PC-3 (cell line): ENCODE data around the gene LOXL4. TPM values are rescaled to one million over a fixed set of nuclear protein-coding genes. Genes with fewer than 3 reads are reported as not detected.

Experiments
- ATAC-seq: fragments of 200-7000 bp; cut with Tn5 transposase; 2 replicates; pipeline ENCODE4 v1.9.1; 2020; ENCODE audit warnings: mild to moderate bottlenecking, moderate library complexity
- BruUV-seq: library from RNA; stranded (reverse); fragments of 400-500 nt; replicated peaks from 2 replicates; lab custom pipeline; 2021; lab: Mats Ljungman, UMichigan
- CTCF ChIA-PET: fragments of 300-600 bp; sonication (Branson Sonifier 250); formaldehyde crosslinking; loops from one replicate; lab custom pipeline; 2022; ENCODE audit warnings: antibody characterized with exemption; lab: Charles Lee
- POLR2A ChIA-PET: fragments of 300-600 bp; sonication (Branson Sonifier 250); formaldehyde crosslinking; loops from one replicate; lab custom pipeline; 2022; ENCODE audit warnings: antibody characterized with exemption; ENCODE audit not compliant: unreplicated experiment; lab: Charles Lee
- DNase-seq: peaks from one replicate; pipeline ENCODE4 v3.0.0-alpha.2; 2015
- H2AFZ ChIP-seq: fragments of 300-600 bp; sonication (generic); 2 replicates; pipeline ENCODE4 v1.6.0; 2016; ENCODE audit warnings: antibody characterized with exemption, low read length
- H3F3A ChIP-seq: fragments of 300-600 bp; sonication (generic); one replicate; pipeline ENCODE4 v1.6.0; 2017; ENCODE audit warnings: antibody characterized with exemption, low read length, control low read depth, mild to moderate bottlenecking; ENCODE audit not compliant: unreplicated experiment
- H3K27ac ChIP-seq: fragments of 300-600 bp; sonication (generic); 2 replicates; pipeline ENCODE4 v1.5.1; 2016; ENCODE audit warnings: mild to moderate bottlenecking, low read length
- H3K27me3 ChIP-seq: fragments of 300-600 bp; sonication (generic); 2 replicates; pipeline ENCODE4 v1.6.1; 2016; ENCODE audit warnings: low read length, mixed read lengths
- H3K36me3 ChIP-seq: fragments of 300-600 bp; sonication (generic); 2 replicates; pipeline ENCODE4 v1.6.1; 2016; ENCODE audit warnings: low read depth, mixed run types, low read length, mixed read lengths
- H3K4me1 ChIP-seq: fragments of 300-600 bp; sonication (generic); 2 replicates; pipeline ENCODE4 v1.5.1; 2016; ENCODE audit warnings: low read length; ENCODE audit not compliant: insufficient read depth
- H3K4me2 ChIP-seq: fragments of 300-600 bp; sonication (generic); 2 replicates; pipeline ENCODE4 v1.6.0; 2016; ENCODE audit warnings: low read length
- H3K4me3 ChIP-seq: fragments of 300-600 bp; sonication (generic); 2 replicates; pipeline ENCODE4 v1.5.1; 2016; ENCODE audit warnings: mild to moderate bottlenecking, low read length, mixed read lengths
- H3K79me2 ChIP-seq: fragments of 300-600 bp; sonication (generic); 2 replicates; pipeline ENCODE4 v1.6.1; 2017; ENCODE audit warnings: low read length, mixed read lengths
- H3K9ac ChIP-seq: fragments of 300-600 bp; sonication (generic); 2 replicates; pipeline ENCODE4 v1.6.0; 2016; ENCODE audit warnings: mild to moderate bottlenecking, low read length
- H3K9me2 ChIP-seq: fragments of 300-600 bp; sonication (generic); replicated peaks from 2 replicates; pipeline ENCODE4 v1.6.1; 2016; ENCODE audit warnings: mixed run types, low read length, mixed read lengths
- H3K9me3 ChIP-seq: fragments of 300-600 bp; sonication (generic); 2 replicates; pipeline ENCODE4 v1.6.1; 2016; ENCODE audit warnings: low read length, mixed read lengths
- H4K20me1 ChIP-seq: fragments of 300-600 bp; sonication (generic); 2 replicates; pipeline ENCODE4 v1.6.1; 2016; ENCODE audit warnings: low read length, mixed read lengths
- EZH2 ChIP-seq: fragments of 300-600 bp; sonication (generic); IDR thresholded peaks from one replicate; pipeline ENCODE4 v1.6.1; 2017; ENCODE audit warnings: antibody characterized with exemption, mild to moderate bottlenecking, low read length; ENCODE audit not compliant: unreplicated experiment
- EZH2phosphoT487 ChIP-seq: fragments of 300-600 bp; sonication (generic); IDR thresholded peaks from 2 replicates; pipeline ENCODE4 v1.6.1; 2018; ENCODE audit warnings: mild to moderate bottlenecking, antibody characterized with exemption, low read length, borderline replicate concordance
- intact Hi-C: fragments of 100-400 bp; cut with micrococcal nuclease; formaldehyde crosslinking; loops from 2 replicates; pipeline ENCODE4 v1.9.0; 2023
- total RNA-seq: library from RNA; depleted of rRNA; stranded (reverse); fragments of >200 nt; gene quantifications from 2 replicates; pipeline ENCODE4 v1.2.3, GENCODE V29; 2014
- TF ChIP-seq, protein P1 (sequence below): fragments of 300-600 bp; sonication (generic); conservative IDR thresholded peaks from 2 replicates; pipeline ENCODE4 v1.5.1; 2017; ENCODE audit warnings: antibody characterized with exemption, low read depth, mild to moderate bottlenecking, low read length

The LOXL4 gene
- total RNA-seq, 1 experiment from 2014 or later: 8.2 TPM

DNA sequence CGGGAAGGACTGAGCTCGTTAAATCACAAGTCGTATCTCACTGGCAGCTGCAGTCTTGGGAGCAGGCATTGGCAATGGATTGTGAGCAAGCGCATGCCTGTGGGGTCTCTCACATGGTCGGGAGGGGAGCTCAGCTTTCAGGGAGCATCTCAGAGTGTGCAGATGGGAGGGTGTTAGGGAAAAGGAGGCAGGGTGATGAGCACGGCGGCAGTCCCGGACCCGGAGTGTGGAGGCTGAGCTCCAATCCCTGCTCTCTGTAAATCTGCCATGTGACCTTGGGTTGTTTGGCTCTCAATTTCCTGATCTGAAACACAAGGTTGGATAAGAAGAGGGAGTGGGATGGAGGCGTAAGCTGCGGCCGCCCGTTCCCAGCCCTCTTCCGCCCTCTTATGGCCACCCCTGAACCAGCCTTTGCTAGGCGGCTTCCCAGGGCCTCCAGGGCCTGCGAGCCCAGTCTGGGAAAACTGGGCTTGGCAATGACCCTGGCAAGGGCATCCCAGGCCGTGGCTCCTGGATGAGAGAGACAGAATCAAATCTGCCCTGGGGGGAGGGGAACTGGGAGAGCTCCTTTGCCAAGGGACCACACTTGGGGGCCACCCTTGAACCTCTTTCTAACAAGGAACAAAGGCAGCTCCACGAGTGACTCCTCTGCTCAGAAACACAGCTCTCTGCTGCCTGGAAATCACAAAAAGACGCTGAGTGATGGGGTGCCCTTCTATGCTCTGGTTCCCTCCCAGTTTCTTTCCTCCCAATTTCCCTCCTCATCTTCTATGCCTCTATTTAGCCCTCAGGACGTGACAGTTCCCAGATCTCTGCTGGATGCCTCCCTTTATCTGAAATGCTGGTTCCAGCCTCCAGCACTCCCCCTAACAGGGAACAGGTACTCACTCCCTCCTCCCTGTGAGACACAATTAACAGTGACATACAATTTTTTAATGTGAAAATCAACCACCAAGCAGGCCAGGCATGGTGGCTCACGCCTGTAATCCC, 41.7 kb upstream of the LOXL4 start:
- Histone ChIP-seq H3K4me1 (peaks cover 19% of the 10 kb centered on the region), H3K36me3 (no peaks in the 10 kb centered on the region), H3K9me3 (no peaks in the 10 kb centered on the region), H3K9me2 (no peaks in the 10 kb centered on the region), H3K9ac (no peak overlapping the region), H3F3A (no peaks in the 10 kb centered on the region), H3K79me2 (no peaks in the 10 kb centered on the region), H2AFZ (peak overlapping the region; percentile 68; the same call in 1 of the 2 replicates), H4K20me1 (no peaks in the 10 kb centered on the region), H3K4me2 (peak overlapping the region; percentile 37; the same call in 1 of the 2 replicates), H3K27me3 (no peaks in the 10 kb centered on the region), H3K4me3 (no peak overlapping the region), H3K27ac (no peak overlapping the region)
- POLR2A ChIA-PET: interaction anchor here (0.7 kb wide), 1 partner anchor 65 kb away, joined by 3 read pairs; no protein-coding TSS in a partner anchor
- no TSS peak for BruUV-seq
- CTCF ChIA-PET: interaction anchor here (0.7 to 1.2 kb wide), 4 partner anchors 42 to 139 kb away, joined by 3 to 5 read pairs (median 4); partner anchors contain the start of gene LOXL4
- TF ChIP-seq EZH2phosphoT487: no peak
- no peak for TF ChIP-seq EZH2
- TF ChIP-seq, protein P1, sequence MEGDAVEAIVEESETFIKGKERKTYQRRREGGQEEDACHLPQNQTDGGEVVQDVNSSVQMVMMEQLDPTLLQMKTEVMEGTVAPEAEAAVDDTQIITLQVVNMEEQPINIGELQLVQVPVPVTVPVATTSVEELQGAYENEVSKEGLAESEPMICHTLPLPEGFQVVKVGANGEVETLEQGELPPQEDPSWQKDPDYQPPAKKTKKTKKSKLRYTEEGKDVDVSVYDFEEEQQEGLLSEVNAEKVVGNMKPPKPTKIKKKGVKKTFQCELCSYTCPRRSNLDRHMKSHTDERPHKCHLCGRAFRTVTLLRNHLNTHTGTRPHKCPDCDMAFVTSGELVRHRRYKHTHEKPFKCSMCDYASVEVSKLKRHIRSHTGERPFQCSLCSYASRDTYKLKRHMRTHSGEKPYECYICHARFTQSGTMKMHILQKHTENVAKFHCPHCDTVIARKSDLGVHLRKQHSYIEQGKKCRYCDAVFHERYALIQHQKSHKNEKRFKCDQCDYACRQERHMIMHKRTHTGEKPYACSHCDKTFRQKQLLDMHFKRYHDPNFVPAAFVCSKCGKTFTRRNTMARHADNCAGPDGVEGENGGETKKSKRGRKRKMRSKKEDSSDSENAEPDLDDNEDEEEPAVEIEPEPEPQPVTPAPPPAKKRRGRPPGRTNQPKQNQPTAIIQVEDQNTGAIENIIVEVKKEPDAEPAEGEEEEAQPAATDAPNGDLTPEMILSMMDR: peak; percentile 72
- peak; percentile 73 for DNase-seq
- intact Hi-C loops: loop anchor here (1.0 to 5.0 kb wide), 4 partner anchors 41 to 142 kb away; partner anchors contain the start of gene LOXL4
- peak; percentile 94 for ATAC-seq

DNA sequence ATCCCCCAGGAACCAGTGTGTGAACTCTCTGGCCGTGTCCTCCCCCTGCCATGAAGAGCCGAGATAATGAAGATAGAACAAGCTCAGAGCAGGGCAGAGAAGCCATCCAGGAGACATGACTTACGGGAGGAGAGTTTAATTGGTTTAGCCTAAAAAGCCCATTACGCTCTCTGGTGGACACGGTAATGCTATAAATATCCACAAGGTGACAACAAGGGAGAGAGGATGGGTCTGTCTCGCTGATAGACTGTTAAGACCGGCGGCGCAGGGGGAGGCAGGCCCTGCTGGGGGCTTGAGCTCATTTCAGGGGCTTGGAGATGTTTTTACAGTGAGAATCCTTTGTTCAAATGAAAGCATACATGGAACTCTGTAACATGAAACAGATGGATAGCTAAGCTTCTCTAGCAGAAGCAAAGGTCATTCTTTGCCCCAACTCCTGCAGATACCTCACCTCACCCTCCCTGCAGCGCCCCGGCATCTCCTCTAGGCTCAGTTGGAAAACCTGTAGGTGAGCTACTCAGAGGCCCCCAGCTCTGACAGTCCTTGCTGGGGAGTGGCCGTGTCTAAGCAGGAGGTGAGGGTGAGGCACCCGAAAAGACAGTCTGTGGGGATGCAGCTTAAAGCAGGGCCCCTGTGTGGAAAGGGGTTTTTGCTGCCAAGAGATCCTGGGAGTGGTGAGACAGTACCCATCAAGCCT, 40.8 kb upstream of the LOXL4 start:
- H2AFZ ChIP-seq: peak overlapping the region; percentile 68; the same call in 1 of the 2 replicates
- ChIA-PET POLR2A (interaction anchor here (0.7 kb wide), 1 partner anchor 65 kb away, joined by 3 read pairs; no protein-coding TSS in a partner anchor), CTCF (interaction anchor here (0.9 to 1.2 kb wide), 3 partner anchors 46 to 139 kb away, joined by 3 to 5 read pairs (median 4); no protein-coding TSS in a partner anchor)
- H3K27me3 ChIP-seq: no peaks in the 10 kb centered on the region
- no peak overlapping the region for H3K27ac ChIP-seq
- no peaks in the 10 kb centered on the region for H3K36me3 ChIP-seq
- peaks cover 11% of the 10 kb centered on the region; the same call in 1 of the 2 replicates for H3K4me1 ChIP-seq
- no peaks in the 10 kb centered on the region for H3K9me3 ChIP-seq
- H3F3A ChIP-seq: no peaks in the 10 kb centered on the region
- H3K4me2 ChIP-seq: peak overlapping the region; percentile 37; the same call in 1 of the 2 replicates
- H4K20me1 ChIP-seq: no peaks in the 10 kb centered on the region
- intact Hi-C loops: loop anchor here (1.0 to 5.0 kb wide), 4 partner anchors 40 to 142 kb away; partner anchors contain the start of gene LOXL4
- DNase-seq (no peak), ATAC-seq (peak; percentile 8)
- no TSS peak for BruUV-seq
- TF ChIP-seq, protein P1: no peak
- TF ChIP-seq EZH2phosphoT487: no peak
- TF ChIP-seq EZH2: no peak
- no peaks in the 10 kb centered on the region for H3K79me2 ChIP-seq
- no peak overlapping the region for H3K4me3 ChIP-seq
- no peaks in the 10 kb centered on the region for H3K9me2 ChIP-seq
- H3K9ac ChIP-seq: no peak overlapping the region
